Loucy (cell line): ENCODE measurements around the gene HLA-DOA.

Source experiments
- H2AFZ ChIP-seq: fragments of 200-600 bp; sonication (generic); 2 replicates; pipeline ENCODE4 v1.6.0; 2016; ENCODE audit warnings: antibody characterized with exemption, mild to moderate bottlenecking, low read length, moderate library complexity
- H3F3A ChIP-seq: fragments of 200-600 bp; 2 replicates; pipeline ENCODE4 v1.6.0; 2016; ENCODE audit warnings: antibody characterized with exemption, low read depth, mild to moderate bottlenecking
- H3K27me3 ChIP-seq: fragments of 200-600 bp; sonication (generic); 2 replicates; pipeline ENCODE4 v1.6.1; 2014; ENCODE audit warnings: low read length, mild to moderate bottlenecking; ENCODE audit not compliant: insufficient read depth, poor library complexity, severe bottlenecking
- H3K36me3 ChIP-seq: fragments of 200-600 bp; sonication (generic); 2 replicates; pipeline ENCODE4 v1.6.1; 2016; ENCODE audit warnings: low read length; ENCODE audit not compliant: insufficient read depth
- H3K4me1 ChIP-seq: fragments of 200-600 bp; sonication (generic); 2 replicates; pipeline ENCODE4 v1.5.1; 2014; ENCODE audit warnings: low read length, mild to moderate bottlenecking; ENCODE audit not compliant: insufficient read depth, poor library complexity, severe bottlenecking
- H3K4me2 ChIP-seq: fragments of 200-600 bp; sonication (generic); 2 replicates; pipeline ENCODE4 v1.6.0; 2014; ENCODE audit warnings: antibody characterized with exemption, low read length, low read depth, mild to moderate bottlenecking; ENCODE audit not compliant: poor library complexity, severe bottlenecking
- H3K4me3 ChIP-seq: fragments of 200-600 bp; sonication (generic); 2 replicates; pipeline ENCODE4 v1.5.1; 2014; ENCODE audit warnings: low read length, mild to moderate bottlenecking, mixed read lengths; ENCODE audit not compliant: poor library complexity, severe bottlenecking
- H3K79me2 ChIP-seq: fragments of 200-600 bp; sonication (generic); 2 replicates; pipeline ENCODE4 v1.6.1; 2014; ENCODE audit warnings: low read length; ENCODE audit not compliant: insufficient read depth
- H3K9ac ChIP-seq: fragments of 200-600 bp; sonication (generic); 2 replicates; pipeline ENCODE4 v1.6.0; 2014; ENCODE audit warnings: mild to moderate bottlenecking, low read depth, low read length, moderate library complexity; ENCODE audit not compliant: poor library complexity, severe bottlenecking
- H3K9me2 ChIP-seq: fragments of 200-600 bp; sonication (generic); replicated peaks from 2 replicates; pipeline ENCODE4 v1.6.1; 2016; ENCODE audit warnings: low read depth, low read length, mixed read lengths
- H3K9me3 ChIP-seq: fragments of 200-600 bp; sonication (generic); 2 replicates; pipeline ENCODE4 v1.6.1; 2014; ENCODE audit warnings: mild to moderate bottlenecking, antibody characterized with exemption, low read length, low read depth; ENCODE audit not compliant: insufficient read depth
- H4K20me1 ChIP-seq: fragments of 200-600 bp; sonication (generic); 2 replicates; pipeline ENCODE4 v1.6.0; 2014; ENCODE audit warnings: antibody characterized with exemption, low read length, mild to moderate bottlenecking; ENCODE audit not compliant: insufficient read depth, poor library complexity, severe bottlenecking
- CTCF ChIP-seq: fragments of 200-600 bp; sonication (generic); conservative IDR thresholded peaks from 2 replicates; pipeline ENCODE4 v1.5.1; 2014; ENCODE audit warnings: mild to moderate bottlenecking, antibody characterized with exemption, low read length
- EZH2phosphoT487 ChIP-seq: fragments of 200-600 bp; IDR thresholded peaks from 2 replicates; pipeline ENCODE4 v1.6.1; 2018; ENCODE audit warnings: antibody characterized with exemption, mild to moderate bottlenecking, moderate library complexity, borderline replicate concordance

HLA-DOA gene

GRCh38 chr6:33000055-33000454, 9.3 kb downstream of the HLA-DOA start:
- no peaks in the 10 kb centered on the region for H3K9me2 ChIP-seq
- no peaks in the 10 kb centered on the region for H4K20me1 ChIP-seq
- no peaks in the 10 kb centered on the region for H3F3A ChIP-seq
- no peaks in the 10 kb centered on the region for H3K79me2 ChIP-seq
- H3K27me3 ChIP-seq = peaks cover 17% of the 10 kb centered on the region
- no peaks in the 10 kb centered on the region for H3K36me3 ChIP-seq
- peaks cover 4% of the 10 kb centered on the region for H3K4me1 ChIP-seq
- H3K4me2 ChIP-seq = peak overlapping the region; percentile 14
- TF ChIP-seq EZH2phosphoT487 = no peak
- peak; percentile 47 for TF ChIP-seq CTCF
- H2AFZ ChIP-seq = peak overlapping the region; percentile 58; the same call in 1 of the 2 replicates
- no peak overlapping the region for H3K9ac ChIP-seq
- H3K9me3 ChIP-seq = no peaks in the 10 kb centered on the region
- no peak overlapping the region for H3K4me3 ChIP-seq

GRCh38 chr6:32995448-32995847, 13.9 kb downstream of the HLA-DOA start:
- H3K4me3 ChIP-seq = no peak overlapping the region
- no peak overlapping the region for H2AFZ ChIP-seq
- no peaks in the 10 kb centered on the region for H3K9me2 ChIP-seq

GRCh38 chr6:32993363-32993973, 15.9 kb downstream of the HLA-DOA start:
- H3K9me2 ChIP-seq = no peaks in the 10 kb centered on the region
- H2AFZ ChIP-seq = no peak overlapping the region
- H3K4me3 ChIP-seq = no peak overlapping the region
- H3K36me3 ChIP-seq = no peaks in the 10 kb centered on the region
- TF ChIP-seq EZH2phosphoT487 (no peak), CTCF (no peak)
- no peaks in the 10 kb centered on the region for H4K20me1 ChIP-seq
- no peak overlapping the region for H3K4me2 ChIP-seq
- H3K4me1 ChIP-seq = no peaks in the 10 kb centered on the region
- H3K9me3 ChIP-seq = no peaks in the 10 kb centered on the region
- H3K27me3 ChIP-seq = no peaks in the 10 kb centered on the region
- no peaks in the 10 kb centered on the region for H3F3A ChIP-seq
- no peaks in the 10 kb centered on the region for H3K79me2 ChIP-seq
- H3K9ac ChIP-seq = no peak overlapping the region

More at GRCh38 chr6:32995448-32995847, 13.9 kb downstream of the HLA-DOA start:
- no peaks in the 10 kb centered on the region for H4K20me1 ChIP-seq
- H3K9ac ChIP-seq = no peak overlapping the region
- no peaks in the 10 kb centered on the region for H3K79me2 ChIP-seq
- H3K27me3 ChIP-seq = no peaks in the 10 kb centered on the region
- H3K4me1 ChIP-seq = peaks cover 4% of the 10 kb centered on the region
- H3F3A ChIP-seq = no peaks in the 10 kb centered on the region
- no peak overlapping the region for H3K4me2 ChIP-seq
- no peaks in the 10 kb centered on the region for H3K36me3 ChIP-seq
- no peak for TF ChIP-seq CTCF
- TF ChIP-seq EZH2phosphoT487 = no peak
- H3K9me3 ChIP-seq = no peaks in the 10 kb centered on the region
